GM23338 (cell line): ENCODE data around the gene CCDC183.

ENCODE experiments used
- CREB1 ChIP-seq: fragments of 250-450 bp; sonication (Bioruptor Pico); IDR thresholded peaks from 2 replicates; pipeline ENCODE4 v1.5.0; 2020; ENCODE audit warnings: low read depth, mild to moderate bottlenecking, moderate library complexity
- CTCF ChIP-seq, 2 experiments: fragments of 200-600 bp in 1 of 2; sonication (generic) in 1 of 2; conservative IDR thresholded peaks; 2 replicates each; pipeline versions ENCODE4 v1.5.1 to v1.6.1; 2016 to 2017; ENCODE audit warnings: antibody characterized with exemption in 2 of 2, low read depth in 2 of 2, mild to moderate bottlenecking in 2 of 2, moderate library complexity in 1 of 2
- EZH2 ChIP-seq: fragments of 200-600 bp; sonication (generic); IDR thresholded peaks from one replicate; pipeline ENCODE4 v1.8.0; 2017; ENCODE audit warnings: antibody characterized with exemption, mild to moderate bottlenecking, low read depth; ENCODE audit not compliant: unreplicated experiment
- EZH2phosphoT487 ChIP-seq: fragments of 200-600 bp; sonication (generic); IDR thresholded peaks from one replicate; pipeline ENCODE4 v1.8.1; 2018; ENCODE audit warnings: antibody characterized with exemption; ENCODE audit not compliant: unreplicated experiment
- JUNB ChIP-seq: IDR thresholded peaks from one replicate; pipeline ENCODE4 v1.6.1; 2016; ENCODE audit warnings: antibody characterized with exemption; ENCODE audit not compliant: unreplicated experiment
- NANOG ChIP-seq: IDR thresholded peaks from 2 replicates; pipeline ENCODE4 v1.6.1; 2016; ENCODE audit warnings: antibody characterized with exemption, borderline replicate concordance
- POLR2AphosphoS5 ChIP-seq: IDR thresholded peaks from 2 replicates; pipeline ENCODE4 v1.6.1; 2016; ENCODE audit warnings: antibody characterized with exemption, low read depth
- REST ChIP-seq: IDR thresholded peaks from one replicate; pipeline ENCODE4 v1.6.1; 2018; ENCODE audit warnings: antibody characterized with exemption; ENCODE audit not compliant: unreplicated experiment
- STAT1 ChIP-seq: IDR thresholded peaks from one replicate; pipeline ENCODE4 v1.6.1; 2016; ENCODE audit warnings: antibody characterized with exemption; ENCODE audit not compliant: unreplicated experiment
- ZNF114 ChIP-seq: fragments of 250-450 bp; sonication (Bioruptor Pico); IDR thresholded peaks from 2 replicates; pipeline ENCODE4 v1.5.0; 2020; ENCODE audit warnings: mild to moderate bottlenecking, moderate library complexity
- ZNF331 ChIP-seq: fragments of 250-450 bp; sonication (Bioruptor Pico); IDR thresholded peaks from 2 replicates; pipeline ENCODE4 v1.5.0; 2020; ENCODE audit warnings: low read depth, mild to moderate bottlenecking, moderate library complexity
- ZNF462 ChIP-seq: fragments of 250-450 bp; sonication (Bioruptor Pico); IDR thresholded peaks from 2 replicates; pipeline ENCODE4 v1.5.0; 2020; ENCODE audit warnings: mild to moderate bottlenecking, moderate library complexity
- TF ChIP-seq, protein P1 (sequence below): IDR thresholded peaks from 2 replicates; pipeline ENCODE4 v1.6.1; 2016; ENCODE audit warnings: antibody characterized with exemption

DNA sequence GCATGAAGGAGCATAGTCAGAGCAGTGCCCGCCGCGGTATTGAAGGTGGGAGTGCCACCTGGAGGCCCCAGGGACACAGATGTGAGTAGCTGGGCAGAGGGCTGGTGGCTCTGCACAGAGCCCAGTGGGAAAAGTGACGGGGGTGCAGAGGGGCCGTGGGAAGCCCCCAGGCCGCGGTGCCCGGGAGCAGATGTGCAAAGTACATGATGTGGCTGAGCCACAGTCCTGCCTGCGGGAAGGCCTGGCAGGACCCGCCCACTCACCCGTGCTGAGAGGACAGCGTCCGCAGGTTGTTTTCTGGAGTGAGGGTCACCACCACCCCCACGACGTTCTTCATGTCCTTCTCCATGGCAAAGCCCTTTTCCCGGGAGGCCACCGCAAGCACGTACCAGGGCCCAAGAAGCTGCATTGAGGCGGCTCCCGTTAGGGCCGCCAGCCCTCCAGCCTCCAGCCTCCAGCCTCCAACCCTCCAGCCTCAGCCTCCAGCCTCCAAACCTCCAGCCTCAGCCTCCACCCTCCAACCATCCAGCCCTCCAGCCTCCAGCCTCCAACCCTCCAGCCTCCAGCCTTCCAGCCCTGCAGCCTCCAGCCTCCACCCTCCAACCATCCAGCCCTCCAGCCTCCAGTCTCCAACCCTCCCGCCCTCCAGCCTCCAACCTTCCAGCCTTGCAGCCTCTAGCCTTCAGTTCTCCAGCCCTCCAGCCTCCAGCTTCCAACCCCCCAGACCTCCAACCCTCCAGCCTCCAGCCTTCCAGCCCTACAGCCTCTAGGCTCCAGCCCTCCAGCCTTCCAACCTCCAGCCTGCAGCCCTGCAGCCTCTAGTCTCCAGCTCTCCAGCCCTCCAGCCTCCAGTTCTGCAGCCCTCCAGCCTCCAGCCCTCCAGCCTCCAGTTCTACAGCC is 48.7 kb upstream of the CCDC183 start:
- TF ChIP-seq EZH2phosphoT487 (no peak), CTCF (conservative IDR thresholded peaks at IDR 0.05; ENCODE audit: low read depth in 2 of 2) (no peak), REST (no peak), POLR2AphosphoS5 (no peak), EZH2 (no peak), CREB1 (CRISPR knock-in tag) (no peak), JUNB (no peak), ZNF331 (no peak), NANOG (no peak), STAT1 (no peak), ZNF114 (CRISPR knock-in tag) (no peak), ZNF462 (CRISPR knock-in tag) (no peak)
- TF ChIP-seq, protein P1, sequence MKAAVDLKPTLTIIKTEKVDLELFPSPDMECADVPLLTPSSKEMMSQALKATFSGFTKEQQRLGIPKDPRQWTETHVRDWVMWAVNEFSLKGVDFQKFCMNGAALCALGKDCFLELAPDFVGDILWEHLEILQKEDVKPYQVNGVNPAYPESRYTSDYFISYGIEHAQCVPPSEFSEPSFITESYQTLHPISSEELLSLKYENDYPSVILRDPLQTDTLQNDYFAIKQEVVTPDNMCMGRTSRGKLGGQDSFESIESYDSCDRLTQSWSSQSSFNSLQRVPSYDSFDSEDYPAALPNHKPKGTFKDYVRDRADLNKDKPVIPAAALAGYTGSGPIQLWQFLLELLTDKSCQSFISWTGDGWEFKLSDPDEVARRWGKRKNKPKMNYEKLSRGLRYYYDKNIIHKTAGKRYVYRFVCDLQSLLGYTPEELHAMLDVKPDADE = no peak
